Esophagus squamous epithelium (tissue), 5 donors: Measurements from ENCODE around the gene BFAR. TPM values are rescaled to one million over a fixed set of nuclear protein-coding genes. Genes with fewer than 3 reads are reported as not detected.

Experiments
- DNase-seq: peaks from one replicate; lab custom pipeline; 2025; lab: John Stamatoyannopoulos, UW
- H3K27ac ChIP-seq, 4 donors: fragments of 200-600 bp; sonication (generic); one replicate each; pipeline ENCODE4 v1.5.1; 2016 to 2019; ENCODE audit warnings: mild to moderate bottlenecking in 1 of 4
- H3K27me3 ChIP-seq, 4 donors: fragments of 200-600 bp; sonication (generic); 1 replicate in 3 of 4; 2 replicates in 1 of 4; pipeline versions ENCODE4 v1.5.1 to v1.6.0; 2017 to 2021; ENCODE audit warnings: antibody characterized with exemption in 1 of 4
- H3K36me3 ChIP-seq, 3 donors: fragments of 200-600 bp; sonication (generic); one replicate each; pipeline ENCODE4 v1.5.1; 2016 to 2019
- H3K4me1 ChIP-seq, 3 donors: fragments of 200-600 bp; sonication (generic); one replicate each; pipeline ENCODE4 v1.5.1; 2017 to 2019
- H3K4me3 ChIP-seq, 4 donors: fragments of 200-600 bp; sonication (generic); 1 replicate in 3 of 4; 2 replicates in 1 of 4; pipeline ENCODE4 v1.5.1; 2016 to 2019; ENCODE audit warnings: mild to moderate bottlenecking in 2 of 4, moderate library complexity in 1 of 4
- H3K9me3 ChIP-seq, 3 donors: fragments of 200-600 bp; sonication (generic); one replicate each; pipeline ENCODE4 v1.5.1; 2016 to 2019
- POLR2A ChIP-seq, 4 donors: fragments of 450-650 bp; IDR thresholded peaks; one replicate each; pipeline ENCODE4 v1.6.1; 2017; ENCODE audit warnings: antibody characterized with exemption in 4 of 4, mild to moderate bottlenecking in 4 of 4, moderate library complexity in 3 of 4
- WGBS, 2 donors: methylation state at CpG; one replicate each; pipeline ENCODE4 v1.1.5; 2018; 5-methylcytosine and 5-hydroxymethylcytosine counted together
- intact Hi-C: fragments of 100-400 bp; cut with DNase I; formaldehyde crosslinking; loops from one replicate; pipeline ENCODE4 v1.15.0; 2022
- total RNA-seq, 4 donors: library from RNA; depleted of rRNA; stranded (reverse); fragments of >200 nt; gene quantifications; one replicate each; pipeline ENCODE4 v1.1.0, GENCODE V29; 2016
- TF ChIP-seq, protein P1 (sequence below), 6 experiments: fragments of 450-650 bp in 4 of 6; fragments of 200-600 bp in 2 of 6; sonication (generic) in 2 of 6; IDR thresholded peaks; one replicate each; pipeline ENCODE4 v1.5.1; 2016 to 2019; ENCODE audit warnings: antibody characterized with exemption in 6 of 6, mild to moderate bottlenecking in 4 of 6, moderate library complexity in 4 of 6
- donor health status: DM: yes; HTN: yes; CAD: no.

Gene BFAR, protein sequence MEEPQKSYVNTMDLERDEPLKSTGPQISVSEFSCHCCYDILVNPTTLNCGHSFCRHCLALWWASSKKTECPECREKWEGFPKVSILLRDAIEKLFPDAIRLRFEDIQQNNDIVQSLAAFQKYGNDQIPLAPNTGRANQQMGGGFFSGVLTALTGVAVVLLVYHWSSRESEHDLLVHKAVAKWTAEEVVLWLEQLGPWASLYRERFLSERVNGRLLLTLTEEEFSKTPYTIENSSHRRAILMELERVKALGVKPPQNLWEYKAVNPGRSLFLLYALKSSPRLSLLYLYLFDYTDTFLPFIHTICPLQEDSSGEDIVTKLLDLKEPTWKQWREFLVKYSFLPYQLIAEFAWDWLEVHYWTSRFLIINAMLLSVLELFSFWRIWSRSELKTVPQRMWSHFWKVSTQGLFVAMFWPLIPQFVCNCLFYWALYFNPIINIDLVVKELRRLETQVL
- 10 to 100 TPM; 15.1 to 40.4 (median 22.9) TPM for total RNA-seq

GRCh38 chr16:14632693-14633569 is at the start of gene BFAR:
BFAR (plus strand) TSS chr16:14632951; CDS start chr16:14644347, 11,396 bp downstream.
- DNase-seq, result peak; percentile 94
- H3K27me3 ChIP-seq, result no peaks in the 10 kb centered on the region
- TF ChIP-seq, protein P1, sequence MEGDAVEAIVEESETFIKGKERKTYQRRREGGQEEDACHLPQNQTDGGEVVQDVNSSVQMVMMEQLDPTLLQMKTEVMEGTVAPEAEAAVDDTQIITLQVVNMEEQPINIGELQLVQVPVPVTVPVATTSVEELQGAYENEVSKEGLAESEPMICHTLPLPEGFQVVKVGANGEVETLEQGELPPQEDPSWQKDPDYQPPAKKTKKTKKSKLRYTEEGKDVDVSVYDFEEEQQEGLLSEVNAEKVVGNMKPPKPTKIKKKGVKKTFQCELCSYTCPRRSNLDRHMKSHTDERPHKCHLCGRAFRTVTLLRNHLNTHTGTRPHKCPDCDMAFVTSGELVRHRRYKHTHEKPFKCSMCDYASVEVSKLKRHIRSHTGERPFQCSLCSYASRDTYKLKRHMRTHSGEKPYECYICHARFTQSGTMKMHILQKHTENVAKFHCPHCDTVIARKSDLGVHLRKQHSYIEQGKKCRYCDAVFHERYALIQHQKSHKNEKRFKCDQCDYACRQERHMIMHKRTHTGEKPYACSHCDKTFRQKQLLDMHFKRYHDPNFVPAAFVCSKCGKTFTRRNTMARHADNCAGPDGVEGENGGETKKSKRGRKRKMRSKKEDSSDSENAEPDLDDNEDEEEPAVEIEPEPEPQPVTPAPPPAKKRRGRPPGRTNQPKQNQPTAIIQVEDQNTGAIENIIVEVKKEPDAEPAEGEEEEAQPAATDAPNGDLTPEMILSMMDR (IDR thresholded peaks at IDR 0.05), result no peak
- peak in 3 of 4 donors; percentile 95 to 98 (median 95) for TF ChIP-seq POLR2A (IDR thresholded peaks at IDR 0.05)
- peak within 1 kb of the TSS; percentile 94 to 98 (median 95) for H3K27ac ChIP-seq
- H3K4me3 ChIP-seq, result peak within 1 kb of the TSS; percentile 75 to 93 (median 84)
- peaks cover 0 to 83% (median 47%) of the 10 kb centered on the region in 3 donors for H3K4me1 ChIP-seq
- 1 to 2% methylated on average over 12 to 18 of the region's 69 CpGs for WGBS, 2 donors
- H3K36me3 ChIP-seq, result peaks cover 0 to 12% (median 0%) of the 10 kb centered on the region in 3 donors
- intact Hi-C loops, result no loop called here
- no peaks in the 10 kb centered on the region for H3K9me3 ChIP-seq

GRCh38 chr16:14585287-14585686 is 47.5 kb upstream of the BFAR start:
- peaks cover 4 to 100% (median 13%) of the 10 kb centered on the region in 3 donors for H3K36me3 ChIP-seq
- no peak for DNase-seq
- WGBS, 2 donors, result 90 to 91% methylated on average over 3 of the region's 3 CpGs
- no peak overlapping the region for H3K27ac ChIP-seq
- no peak overlapping the region for H3K4me3 ChIP-seq
- TF ChIP-seq POLR2A (IDR thresholded peaks at IDR 0.05), result no peak
- TF ChIP-seq, protein P1 (IDR thresholded peaks at IDR 0.05), result no peak
- H3K9me3 ChIP-seq, result no peaks in the 10 kb centered on the region
- intact Hi-C loops, result no loop called here
- no peaks in the 10 kb centered on the region for H3K27me3 ChIP-seq
- H3K4me1 ChIP-seq, result peaks cover 0 to 6% (median 0%) of the 10 kb centered on the region in 3 donors

DNA sequence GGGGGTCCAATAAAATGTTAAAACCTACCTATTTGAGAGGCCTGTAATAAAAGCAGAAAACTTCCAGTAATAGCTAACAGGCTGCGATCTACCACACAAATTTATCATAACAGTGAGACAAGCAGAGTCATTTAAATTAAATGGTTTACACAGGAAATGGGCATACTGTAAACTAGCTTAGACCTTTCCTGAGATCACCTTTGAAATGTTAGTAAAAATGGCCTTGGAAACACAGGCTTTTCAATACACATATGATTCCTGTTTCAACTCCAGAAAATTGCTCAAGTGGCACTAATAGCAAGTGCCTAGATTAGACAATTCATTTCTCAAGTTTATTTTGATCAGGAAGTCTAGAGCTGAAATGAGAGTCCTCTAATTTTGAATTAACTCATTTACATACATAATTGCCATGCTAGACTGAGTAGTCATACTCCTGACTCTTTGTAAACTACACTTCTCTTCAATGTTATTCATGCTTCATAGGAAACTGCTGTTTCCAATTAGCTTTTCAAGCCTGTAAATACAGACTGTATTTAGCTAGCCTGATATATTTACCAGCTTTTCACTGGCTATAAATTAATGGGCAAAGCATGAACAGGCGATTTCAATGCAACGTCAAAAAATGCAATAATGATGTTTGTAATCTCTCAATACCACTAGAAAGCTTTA is 46.0 kb upstream of the BFAR start:
- DNase-seq, result no peak
- peaks cover 0 to 6% (median 0%) of the 10 kb centered on the region in 3 donors for H3K4me1 ChIP-seq
- H3K27ac ChIP-seq, result no peak overlapping the region
- no peak for TF ChIP-seq POLR2A (IDR thresholded peaks at IDR 0.05)
- TF ChIP-seq, protein P1 (IDR thresholded peaks at IDR 0.05), result no peak
- H3K4me3 ChIP-seq, result no peak overlapping the region
- intact Hi-C loops, result no loop called here
- no peaks in the 10 kb centered on the region for H3K27me3 ChIP-seq
- H3K36me3 ChIP-seq, result peaks cover 4 to 100% (median 16%) of the 10 kb centered on the region in 3 donors
- 90 to 91% methylated on average over 3 of the region's 3 CpGs for WGBS, 2 donors
- no peaks in the 10 kb centered on the region for H3K9me3 ChIP-seq

GRCh38 chr16:14600164-14600563 is 32.6 kb upstream of the BFAR start:
- Histone ChIP-seq H3K4me1 (no peaks in the 10 kb centered on the region), H3K9me3 (no peaks in the 10 kb centered on the region), H3K27me3 (no peaks in the 10 kb centered on the region), H3K36me3 (peaks cover 8 to 99% (median 26%) of the 10 kb centered on the region in 3 donors), H3K27ac (no peak overlapping the region), H3K4me3 (no peak overlapping the region)
- TF ChIP-seq, protein P1 (IDR thresholded peaks at IDR 0.05), result peak in 4 of 6 experiments; percentile 29 to 55 (median 46)
- TF ChIP-seq POLR2A (IDR thresholded peaks at IDR 0.05), result no peak
- intact Hi-C loops, result no loop called here
- no peak for DNase-seq
- 51% methylated on average over 2 of the region's 2 CpGs for WGBS, 2 donors
